Measurements from ENCODE around the gene LSM3.

The LSM3 gene

GRCh38 chr3:14135581-14135980, 43.0 kb upstream of the LSM3 start:
- DNase-seq (ENCODE audit: low spot score) (no peak), ATAC-seq (ENCODE audit: low read depth) (no peak)
- no peak for TF ChIP-seq CTCF (IDR thresholded peaks at IDR 0.05; ENCODE audit: poor library complexity, severe bottlenecking)
- no peak overlapping the region for H3K27ac ChIP-seq (ENCODE audit: poor library complexity, severe bottlenecking)
- peaks cover 15% of the 10 kb centered on the region for H3K4me1 ChIP-seq (ENCODE audit: insufficient read depth, poor library complexity, severe bottlenecking)
- no peak overlapping the region for H3K4me3 ChIP-seq (ENCODE audit: severe bottlenecking)
- H3K27me3 ChIP-seq (ENCODE audit: insufficient read depth, poor library complexity, severe bottlenecking), result no peaks in the 10 kb centered on the region
- H3K9me3 ChIP-seq (ENCODE audit: severe bottlenecking), result no peaks in the 10 kb centered on the region
- peaks cover 80% of the 10 kb centered on the region for H3K36me3 ChIP-seq (ENCODE audit: low read depth)

- TF ChIP-seq CTCF (IDR thresholded peaks at IDR 0.05; ENCODE audit: poor library complexity, severe bottlenecking), result no peak
- H3K36me3 ChIP-seq (ENCODE audit: low read depth), result peaks cover 68% of the 10 kb centered on the region
- H3K9me3 ChIP-seq (ENCODE audit: severe bottlenecking), result no peaks in the 10 kb centered on the region
- H3K4me3 ChIP-seq (ENCODE audit: severe bottlenecking), result no peak overlapping the region
- DNase-seq (ENCODE audit: low spot score) (no peak), ATAC-seq (ENCODE audit: low read depth) (peak; percentile 66)
- peak overlapping the region; percentile 38 for H3K27ac ChIP-seq (ENCODE audit: poor library complexity, severe bottlenecking)
- no peaks in the 10 kb centered on the region for H3K27me3 ChIP-seq (ENCODE audit: insufficient read depth, poor library complexity, severe bottlenecking)
- peaks cover 15% of the 10 kb centered on the region for H3K4me1 ChIP-seq (ENCODE audit: insufficient read depth, poor library complexity, severe bottlenecking)
Measured at GRCh38 chr3:14137004-14137403, 41.6 kb upstream of the LSM3 start.

GRCh38 chr3:14137445-14137844, 41.2 kb upstream of the LSM3 start:
- no peaks in the 10 kb centered on the region for H3K9me3 ChIP-seq (ENCODE audit: severe bottlenecking)
- TF ChIP-seq CTCF (IDR thresholded peaks at IDR 0.05; ENCODE audit: poor library complexity, severe bottlenecking), result no peak
- no peak for DNase-seq (ENCODE audit: low spot score)
- peaks cover 17% of the 10 kb centered on the region for H3K4me1 ChIP-seq (ENCODE audit: insufficient read depth, poor library complexity, severe bottlenecking)
- H3K27me3 ChIP-seq (ENCODE audit: insufficient read depth, poor library complexity, severe bottlenecking), result no peaks in the 10 kb centered on the region
- ATAC-seq (ENCODE audit: low read depth), result peak; percentile 14; the same call in 1 of the 3 replicates
- H3K4me3 ChIP-seq (ENCODE audit: severe bottlenecking), result no peak overlapping the region
- H3K36me3 ChIP-seq (ENCODE audit: low read depth), result peaks cover 68% of the 10 kb centered on the region
- H3K27ac ChIP-seq (ENCODE audit: poor library complexity, severe bottlenecking), result peak overlapping the region; percentile 38

GRCh38 chr3:14138109-14138877, 40.3 kb upstream of the LSM3 start:
- H3K4me1 ChIP-seq (ENCODE audit: insufficient read depth, poor library complexity, severe bottlenecking), result peaks cover 26% of the 10 kb centered on the region
- no peak for TF ChIP-seq CTCF (IDR thresholded peaks at IDR 0.05; ENCODE audit: poor library complexity, severe bottlenecking)
- peak; percentile 42 for DNase-seq (ENCODE audit: low spot score)
- H3K27me3 ChIP-seq (ENCODE audit: insufficient read depth, poor library complexity, severe bottlenecking), result no peaks in the 10 kb centered on the region
- no peak for ATAC-seq (ENCODE audit: low read depth)
- H3K4me3 ChIP-seq (ENCODE audit: severe bottlenecking), result no peak overlapping the region
- peak overlapping the region; percentile 38 for H3K27ac ChIP-seq (ENCODE audit: poor library complexity, severe bottlenecking)
- no peaks in the 10 kb centered on the region for H3K9me3 ChIP-seq (ENCODE audit: severe bottlenecking)
- H3K36me3 ChIP-seq (ENCODE audit: low read depth), result peaks cover 66% of the 10 kb centered on the region

All from RWPE2 (cell line).